Smooth muscle cell of the coronary artery (primary cell): ENCODE data around the gene NFYC. TPM values are rescaled to one million over a fixed set of nuclear protein-coding genes. Genes with fewer than 3 reads are reported as not detected.

Source experiments
- total RNA-seq: library from RNA; depleted of rRNA; stranded (reverse); fragments of >200 nt; gene quantifications from 2 replicates; pipeline ENCODE4 v1.2.3, GENCODE V29; 2014; ENCODE audit warnings: low replicate concordance

NFYC gene
- total RNA-seq = 19.1 and 45.6 TPM in 2 replicates

DNA sequence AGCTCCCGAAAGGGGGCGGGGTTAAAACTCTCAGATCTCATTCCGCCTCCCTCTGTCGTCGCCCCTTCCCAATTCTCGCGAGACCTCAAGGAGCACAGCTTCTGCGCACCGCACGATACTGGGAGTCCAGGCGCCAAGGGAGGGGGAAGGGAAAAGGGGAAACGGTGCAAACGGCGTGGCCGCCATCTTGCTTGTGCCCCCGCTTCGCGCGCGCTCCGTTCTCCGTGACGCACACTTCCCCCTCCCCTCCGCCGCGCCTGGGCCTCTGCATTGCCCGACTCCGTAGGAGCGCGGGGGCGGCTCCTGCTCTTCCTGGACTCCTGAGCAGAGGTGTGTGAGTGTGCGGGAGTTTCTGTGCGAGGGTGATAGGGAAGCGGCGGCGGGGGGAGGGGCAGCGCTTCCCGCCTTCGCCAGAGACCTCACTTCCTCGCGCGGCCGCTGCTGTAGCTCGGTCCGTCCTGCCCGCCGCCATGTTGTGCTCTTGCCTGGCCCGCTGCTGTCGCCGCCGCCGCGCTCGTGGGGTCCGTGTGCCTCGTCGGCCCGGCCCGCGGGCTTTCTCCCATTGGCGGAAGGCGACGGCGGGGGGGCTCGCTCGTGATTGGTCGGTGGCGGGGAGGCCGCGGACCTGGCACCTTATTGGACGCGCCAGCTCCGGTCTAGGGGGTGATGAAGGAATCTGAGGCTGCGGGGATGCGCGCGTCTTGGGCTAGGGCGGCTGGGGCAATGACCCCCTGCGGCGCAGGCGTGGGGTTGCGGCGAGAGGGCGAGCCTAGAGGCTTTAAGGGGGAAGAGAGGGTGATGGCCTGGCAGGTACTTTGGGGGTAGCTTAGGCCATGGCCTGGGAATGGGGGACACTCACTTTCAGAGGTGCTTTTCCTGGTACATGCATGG lies at the start of gene NFYC:
Gene NFYC, plus strand, starts transcription at position 167 of the 891 bp plus-strand sequence. CDS start 47,140 bp downstream, outside the sequence.

DNA sequence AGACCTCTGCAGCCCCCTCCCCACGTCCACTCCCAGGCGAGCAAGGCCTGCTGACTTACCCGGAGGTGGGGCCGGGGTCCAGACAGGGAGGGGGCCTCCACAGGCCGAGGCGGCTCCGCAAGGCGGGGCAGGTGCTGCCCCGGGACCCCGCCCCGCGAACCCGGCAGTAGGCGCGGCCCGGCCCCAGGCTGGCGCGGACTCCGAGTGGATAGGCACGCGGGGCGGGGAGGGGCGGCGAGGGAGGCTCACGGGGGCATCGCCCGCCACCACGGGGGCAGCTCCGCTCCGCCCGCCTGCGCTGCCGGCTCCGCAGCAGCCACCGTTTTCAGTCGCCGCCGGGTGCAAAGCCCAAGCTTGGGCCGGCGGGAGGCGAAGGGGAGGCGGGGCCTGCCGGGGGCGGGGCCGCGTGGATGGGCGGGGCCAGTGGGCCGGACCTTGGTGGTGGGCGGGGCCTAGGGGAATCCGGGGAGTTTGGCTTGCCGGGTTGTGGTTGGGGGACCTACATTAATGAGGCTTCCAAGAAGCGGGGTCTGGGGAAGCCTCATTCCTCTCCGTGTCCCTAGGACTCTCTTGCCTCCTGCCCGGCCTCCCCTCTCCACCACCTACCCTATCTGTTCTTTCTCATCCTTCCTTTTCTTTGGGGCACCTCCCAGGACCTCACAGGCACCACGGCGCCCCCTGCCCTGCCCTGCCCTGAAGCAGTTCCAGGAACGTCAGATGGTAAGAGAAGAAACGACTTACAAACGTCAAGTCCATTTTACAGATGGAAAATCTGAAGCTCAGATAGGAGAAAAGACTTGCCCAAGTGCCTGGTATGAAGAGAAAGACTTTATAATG lies 26.0 kb upstream of the NFYC start, which contains the start of gene RIMS3:
Gene RIMS3, minus strand, starts transcription at position 348 of the 837 bp plus-strand sequence. CDS start 23,757 bp downstream, outside the sequence.

DNA sequence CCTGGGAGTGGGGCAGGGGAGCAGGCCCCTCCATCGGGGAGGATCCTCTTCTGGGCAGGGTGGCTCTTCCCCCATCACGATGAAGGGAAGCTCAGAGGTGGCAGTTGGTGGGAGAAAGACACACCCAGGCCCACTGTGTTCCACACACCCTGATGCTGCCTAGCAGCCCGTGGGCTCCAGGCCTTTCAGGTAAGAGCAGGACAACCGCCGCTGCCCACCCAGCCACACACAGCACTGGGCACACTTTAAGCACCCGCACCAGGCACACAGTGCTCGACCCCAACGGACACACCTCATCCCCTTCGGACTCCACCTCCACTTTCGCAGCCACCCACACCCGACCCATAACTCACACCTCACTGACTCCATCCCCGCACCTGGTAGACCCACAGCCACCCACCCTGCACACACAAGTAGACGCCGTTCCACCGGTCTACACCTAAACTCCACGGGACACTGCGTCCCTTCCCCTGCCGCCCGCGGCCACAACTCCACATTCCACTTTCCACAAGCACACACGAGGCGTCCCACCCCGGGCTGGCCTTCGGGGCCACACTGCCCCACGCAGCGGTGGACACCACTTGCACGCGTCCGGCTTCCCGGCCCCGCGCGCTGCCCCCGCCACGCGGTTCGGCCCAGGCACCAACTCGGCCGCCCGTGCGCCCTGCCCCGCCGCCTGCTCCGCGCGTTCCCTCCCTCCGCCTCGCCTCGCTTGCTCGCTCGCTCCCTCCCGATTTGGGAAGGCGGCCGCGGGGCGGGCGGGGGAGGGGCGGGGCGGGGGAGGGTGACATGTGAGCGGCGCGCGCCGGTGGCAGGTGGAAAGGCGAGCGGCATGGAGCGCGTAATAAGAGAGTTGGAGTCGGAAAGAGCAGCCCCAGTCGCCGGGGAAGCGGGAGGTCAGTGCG lies 91.7 kb downstream of the NFYC start, which contains the start of gene KCNQ4:
Gene KCNQ4, plus strand, starts transcription at position 787 of the 905 bp plus-strand sequence. CDS start 307 bp downstream, outside the sequence.

Other genes with a start within 250 kb of the NFYC start
- gene ZFP69B, start 241.2 kb upstream of the NFYC start, total RNA-seq = 1.1 and 7.2 TPM in 2 replicates
- gene ZFP69, start 214.4 kb upstream of the NFYC start, total RNA-seq = 1.4 and 2.7 TPM in 2 replicates
- gene EXO5, start 182.9 kb upstream of the NFYC start, total RNA-seq = 6.2 and 9.4 TPM in 2 replicates
- gene ZNF684, start 160.1 kb upstream of the NFYC start, total RNA-seq = 2.9 and 3.6 TPM in 2 replicates
- 0.23 and 1.1 TPM in 2 replicates for gene RIMS3, start 26.0 kb upstream of the NFYC start, total RNA-seq
- not detected in 2 replicates for gene KCNQ4, start 92.1 kb downstream of the NFYC start, total RNA-seq
- gene CITED4, start 170.7 kb downstream of the NFYC start, total RNA-seq = 0.12 and 5.4 TPM in 2 replicates